DLD1 (cell line): Measurements from ENCODE around the gene KRTAP21-3.

Experiments used
- in situ Hi-C: cut with HindIII; loops from 2 replicates; pipeline ENCODE4 v1.10.0; 2017; ENCODE audit warnings: low sequenced_read_pairs

KRTAP21-3 gene

GRCh38 chr21:30668776-30669175 is 49.8 kb downstream of the KRTAP21-3 start:
- in situ Hi-C loops, result no loop called here
